Esophagus muscularis mucosa (tissue), 4 donors: ENCODE results near the gene AGAP1. TPM values are rescaled to one million over a fixed set of nuclear protein-coding genes. Genes with fewer than 3 reads are reported as not detected.

Experiments used
- DNase-seq: peaks from one replicate; pipeline ENCODE4 v3.0.0-alpha.2; 2017; ENCODE audit errors: extremely low spot score
- H3K27ac ChIP-seq, 4 donors: fragments of 200-600 bp; sonication (generic); replicated peaks in 1 of 4; 1 replicate in 3 of 4; 2 replicates in 1 of 4; pipeline ENCODE4 v1.5.1; 2016 to 2019; ENCODE audit warnings: mild to moderate bottlenecking in 1 of 4
- H3K27me3 ChIP-seq, 4 donors: fragments of 200-600 bp; sonication (generic); one replicate each; pipeline versions ENCODE4 v1.5.1 to v1.6.0; 2016 to 2019
- H3K36me3 ChIP-seq, 4 donors: fragments of 200-600 bp; sonication (generic); one replicate each; pipeline ENCODE4 v1.5.1; 2016 to 2019
- H3K4me1 ChIP-seq, 4 donors: fragments of 200-600 bp; sonication (generic); one replicate each; pipeline ENCODE4 v1.5.1; 2016 to 2019
- H3K4me3 ChIP-seq, 4 donors: fragments of 200-600 bp; sonication (generic); 1 replicate in 2 of 4; 2 replicates in 2 of 4; pipeline ENCODE4 v1.5.1; 2016 to 2019; ENCODE audit warnings: mild to moderate bottlenecking in 4 of 4, moderate library complexity in 1 of 4
- H3K9me3 ChIP-seq, 4 donors: fragments of 200-600 bp; sonication (generic); 1 replicate in 3 of 4; 2 replicates in 1 of 4; pipeline ENCODE4 v1.5.1; 2016 to 2019
- EP300 ChIP-seq: sonication (generic); formaldehyde crosslinking; IDR thresholded peaks from one replicate; pipeline ENCODE4 v1.6.1; 2017; ENCODE audit warnings: antibody characterized with exemption
- POLR2A ChIP-seq: fragments of 450-650 bp; IDR thresholded peaks from one replicate; pipeline ENCODE4 v1.6.1; 2017; ENCODE audit warnings: antibody characterized with exemption, moderate library complexity, mild to moderate bottlenecking, low read depth
- POLR2AphosphoS5 ChIP-seq, 2 donors: sonication (generic); formaldehyde crosslinking; IDR thresholded peaks; one replicate each; pipeline ENCODE4 v1.6.1; 2017; ENCODE audit warnings: antibody characterized with exemption in 2 of 2
- WGBS: methylation state at CpG from one replicate; pipeline ENCODE4 v1.1.5; 2018; 5-methylcytosine and 5-hydroxymethylcytosine counted together
- intact Hi-C: fragments of 100-400 bp; cut with DNase I; formaldehyde crosslinking; loops from one replicate; pipeline ENCODE4 v1.15.1; 2023
- total RNA-seq, 4 donors: library from RNA; depleted of rRNA; stranded (reverse); fragments of >200 nt; gene quantifications; one replicate each; pipeline versions ENCODE4 v1.1.0 to v1.2.1, GENCODE V29; 2016
- TF ChIP-seq, protein P1 (sequence below), 3 experiments: fragments of 200-600 bp in 2 of 3; fragments of 450-650 bp in 1 of 3; sonication (generic) in 2 of 3; IDR thresholded peaks; one replicate each; pipeline ENCODE4 v1.5.1; 2017 to 2019; ENCODE audit warnings: antibody characterized with exemption in 3 of 3, mild to moderate bottlenecking in 2 of 3, moderate library complexity in 1 of 3

AGAP1 gene
- total RNA-seq, 4 donors from 2014 or later = 37.9 to 62.4 (median 47.2) TPM

DNA sequence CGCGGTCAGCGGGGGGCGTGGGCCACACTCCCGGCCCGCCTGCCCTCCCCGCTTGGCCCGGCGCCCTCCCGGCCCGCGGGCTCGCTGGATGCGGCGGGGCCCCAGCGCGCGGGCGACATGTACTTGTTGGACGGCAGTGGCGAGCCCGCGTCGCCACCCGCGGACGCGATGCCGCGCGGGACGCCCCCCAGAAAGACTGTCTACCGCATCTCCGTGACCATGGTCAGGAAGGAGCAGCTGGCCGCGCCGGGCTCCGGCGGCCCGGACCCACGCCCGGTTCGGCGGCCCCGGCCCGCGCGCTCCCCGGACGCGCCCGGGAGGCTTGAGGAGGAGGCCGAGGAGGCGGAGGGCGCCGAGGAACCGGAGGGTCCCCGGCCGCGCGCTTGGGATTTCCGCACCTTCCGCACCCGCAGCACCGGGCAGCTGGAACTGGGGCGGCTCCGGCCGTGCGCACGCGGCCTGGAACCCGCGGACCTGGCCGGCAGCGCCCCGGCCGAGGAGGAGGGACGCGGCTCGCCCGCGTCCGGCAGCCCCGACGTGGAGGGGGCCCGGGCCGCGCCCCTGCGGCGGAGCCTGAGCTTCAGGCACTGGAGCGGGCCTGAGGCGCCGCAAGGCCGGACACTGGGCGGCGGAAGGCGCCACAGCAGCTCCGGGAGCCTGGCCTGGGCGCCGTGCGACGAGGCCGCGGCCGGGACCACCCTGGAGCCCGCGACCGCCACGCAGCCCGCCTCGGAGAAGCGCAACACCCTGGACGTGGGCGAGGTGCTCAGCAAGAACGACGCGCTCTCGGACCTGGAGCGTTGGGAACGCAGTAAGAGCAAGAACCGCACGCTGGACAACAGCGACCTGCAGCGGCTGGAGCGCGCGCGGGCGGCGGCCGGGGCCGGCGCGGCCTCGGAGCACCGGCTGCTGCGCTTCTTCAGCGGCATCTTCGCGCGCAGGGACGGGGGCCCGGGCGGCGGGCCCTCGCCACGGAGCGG is 176.4 kb downstream of the AGAP1 start:
- H3K36me3 ChIP-seq = no peaks in the 10 kb centered on the region
- DNase-seq = no peak
- peaks cover 22 to 74% (median 58%) of the 10 kb centered on the region in 4 donors for H3K4me1 ChIP-seq
- intact Hi-C loops = loop anchor here (1.0 to 10.0 kb wide), 3 partner anchors 76 to 175 kb away; partner anchors contain the start of gene AGAP1
- H3K9me3 ChIP-seq = no peaks in the 10 kb centered on the region
- WGBS = 0% methylated on average over 3 of the region's 148 CpGs
- H3K4me3 ChIP-seq = peak overlapping the region; percentile 67 to 83 (median 78)
- H3K27me3 ChIP-seq = peaks cover 0 to 5% (median 0%) of the 10 kb centered on the region in 4 donors
- no peak for TF ChIP-seq POLR2A
- TF ChIP-seq EP300 = no peak
- peak in 1 of 2 donors; percentile 34 for TF ChIP-seq POLR2AphosphoS5 (IDR thresholded peaks at IDR 0.05)
- TF ChIP-seq, protein P1, sequence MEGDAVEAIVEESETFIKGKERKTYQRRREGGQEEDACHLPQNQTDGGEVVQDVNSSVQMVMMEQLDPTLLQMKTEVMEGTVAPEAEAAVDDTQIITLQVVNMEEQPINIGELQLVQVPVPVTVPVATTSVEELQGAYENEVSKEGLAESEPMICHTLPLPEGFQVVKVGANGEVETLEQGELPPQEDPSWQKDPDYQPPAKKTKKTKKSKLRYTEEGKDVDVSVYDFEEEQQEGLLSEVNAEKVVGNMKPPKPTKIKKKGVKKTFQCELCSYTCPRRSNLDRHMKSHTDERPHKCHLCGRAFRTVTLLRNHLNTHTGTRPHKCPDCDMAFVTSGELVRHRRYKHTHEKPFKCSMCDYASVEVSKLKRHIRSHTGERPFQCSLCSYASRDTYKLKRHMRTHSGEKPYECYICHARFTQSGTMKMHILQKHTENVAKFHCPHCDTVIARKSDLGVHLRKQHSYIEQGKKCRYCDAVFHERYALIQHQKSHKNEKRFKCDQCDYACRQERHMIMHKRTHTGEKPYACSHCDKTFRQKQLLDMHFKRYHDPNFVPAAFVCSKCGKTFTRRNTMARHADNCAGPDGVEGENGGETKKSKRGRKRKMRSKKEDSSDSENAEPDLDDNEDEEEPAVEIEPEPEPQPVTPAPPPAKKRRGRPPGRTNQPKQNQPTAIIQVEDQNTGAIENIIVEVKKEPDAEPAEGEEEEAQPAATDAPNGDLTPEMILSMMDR (IDR thresholded peaks at IDR 0.05) = peak; percentile 73 to 88 (median 77)
- H3K27ac ChIP-seq = peak overlapping the region; percentile 81 to 86 (median 82)

DNA sequence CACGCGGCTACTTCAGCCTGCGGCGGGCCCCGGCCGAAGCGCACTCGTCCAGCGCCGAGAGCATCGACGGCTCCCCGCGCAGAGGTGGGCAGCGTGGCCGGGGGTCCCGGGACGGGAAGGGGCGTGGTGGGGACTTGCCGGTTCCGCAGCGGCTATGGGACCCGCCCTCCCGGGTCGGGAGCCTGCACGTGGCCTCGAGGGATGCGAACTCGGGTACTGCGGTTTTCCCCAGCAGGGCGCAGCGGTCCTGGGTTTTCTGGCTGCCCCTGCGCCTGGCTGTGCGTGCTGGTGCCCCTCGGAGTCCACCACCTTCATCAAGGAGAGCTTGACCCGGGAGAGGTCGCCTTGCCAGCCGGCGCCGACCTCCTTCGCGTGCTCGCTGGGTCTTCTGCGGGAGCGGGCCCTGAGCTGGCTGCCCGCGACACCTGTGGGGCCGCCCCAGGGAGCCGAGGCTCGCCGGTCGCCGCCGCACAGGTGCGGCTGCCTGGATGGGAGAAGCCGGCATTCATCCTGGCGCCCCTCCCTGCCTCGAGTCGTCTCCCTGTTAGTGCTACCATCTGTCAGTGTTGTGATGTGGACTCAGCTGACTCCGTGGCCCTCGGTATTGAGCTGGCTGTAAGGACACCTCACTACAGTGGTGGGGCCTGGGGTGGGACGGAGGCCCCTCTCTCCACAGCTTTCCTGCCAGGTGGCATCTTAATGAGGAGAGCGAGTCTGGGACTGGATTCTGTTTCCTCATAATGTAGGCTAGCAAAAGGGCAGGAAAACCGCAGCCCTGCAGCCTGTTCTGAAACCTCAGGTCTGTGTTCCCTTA is 177.3 kb downstream of the AGAP1 start:
- WGBS = no CpG with 5 or more reads among the region's 64 CpGs
- peaks cover 13 to 74% (median 56%) of the 10 kb centered on the region in 4 donors for H3K4me1 ChIP-seq
- H3K27me3 ChIP-seq = peaks cover 0 to 5% (median 0%) of the 10 kb centered on the region in 4 donors
- no peak for DNase-seq
- H3K9me3 ChIP-seq = no peaks in the 10 kb centered on the region
- TF ChIP-seq, protein P1 (IDR thresholded peaks at IDR 0.05) = no peak
- no peak for TF ChIP-seq POLR2AphosphoS5 (IDR thresholded peaks at IDR 0.05)
- no peak for TF ChIP-seq POLR2A
- TF ChIP-seq EP300 = no peak
- peak overlapping the region; percentile 81 to 86 (median 82) for H3K27ac ChIP-seq
- H3K36me3 ChIP-seq = no peaks in the 10 kb centered on the region
- intact Hi-C loops = loop anchor here (1.0 to 10.0 kb wide), 3 partner anchors 76 to 176 kb away; partner anchors contain the start of gene AGAP1
- peak overlapping the region; percentile 67 to 83 (median 78) for H3K4me3 ChIP-seq

DNA sequence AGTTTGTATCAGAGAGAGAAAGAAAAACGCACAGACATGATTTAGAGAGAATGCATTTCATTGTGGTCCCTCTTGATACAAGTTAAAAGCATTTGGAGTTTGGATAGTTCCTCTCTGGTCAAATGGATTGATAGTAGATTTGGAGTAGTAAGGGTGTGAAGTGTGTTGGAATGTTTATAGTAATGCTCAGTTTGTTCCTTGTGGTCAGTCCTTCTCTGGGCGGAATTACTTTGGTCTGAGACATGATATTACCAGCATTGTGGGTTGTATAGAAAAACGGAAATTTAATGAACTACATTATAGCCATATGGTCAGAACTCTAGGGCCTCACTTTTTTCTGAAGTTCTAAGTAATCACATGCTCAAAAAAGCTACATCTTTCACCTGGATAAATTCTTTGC is 178.9 kb downstream of the AGAP1 start:
- TF ChIP-seq POLR2AphosphoS5 (IDR thresholded peaks at IDR 0.05) (no peak), POLR2A (no peak), EP300 (no peak)
- TF ChIP-seq, protein P1 (IDR thresholded peaks at IDR 0.05) = no peak
- Histone ChIP-seq H3K9me3 (no peaks in the 10 kb centered on the region), H3K27me3 (peaks cover 0 to 5% (median 0%) of the 10 kb centered on the region in 4 donors), H3K4me3 (peak overlapping the region; percentile 67 to 83 (median 78)), H3K27ac (peak overlapping the region in 1 of 4 donors; percentile 82), H3K4me1 (peaks cover 18 to 80% (median 50%) of the 10 kb centered on the region in 4 donors), H3K36me3 (no peaks in the 10 kb centered on the region)
- no peak for DNase-seq
- intact Hi-C loops = loop anchor here (10.0 kb wide), 1 partner anchor 178 kb away; the partner anchor contains the start of gene AGAP1
- 60% methylated on average over 3 of the region's 3 CpGs for WGBS

DNA sequence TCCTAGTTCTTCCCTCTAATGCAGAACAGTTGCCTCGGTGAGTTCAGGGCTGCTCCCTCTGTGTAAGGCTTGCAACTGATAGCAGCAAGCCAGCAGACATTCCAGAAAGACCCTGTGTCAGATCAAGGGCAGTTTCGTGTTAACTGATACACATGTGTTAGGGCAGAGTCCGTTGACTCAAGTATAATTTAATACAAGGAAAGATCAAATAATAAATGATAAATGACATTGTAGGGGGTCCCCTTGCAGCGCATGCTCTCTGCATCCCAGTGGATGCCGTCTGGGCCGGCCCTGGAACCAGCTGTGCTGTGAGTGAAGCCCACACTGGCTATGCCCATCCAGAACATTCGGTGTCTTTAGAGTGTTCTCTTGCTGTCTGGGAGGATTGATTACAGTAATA is 180.3 kb downstream of the AGAP1 start:
- WGBS = 67% methylated on average over 7 of the region's 7 CpGs
- DNase-seq = no peak
- Histone ChIP-seq H3K4me3 (no peak overlapping the region), H3K27ac (no peak overlapping the region), H3K9me3 (no peaks in the 10 kb centered on the region), H3K36me3 (no peaks in the 10 kb centered on the region), H3K4me1 (peaks cover 15 to 88% (median 59%) of the 10 kb centered on the region in 4 donors), H3K27me3 (peaks cover 0 to 5% (median 0%) of the 10 kb centered on the region in 4 donors)
- intact Hi-C loops = loop anchor here (10.0 kb wide), 1 partner anchor 179 kb away; the partner anchor contains the start of gene AGAP1
- TF ChIP-seq EP300 (no peak), POLR2A (no peak), POLR2AphosphoS5 (IDR thresholded peaks at IDR 0.05) (no peak)
- TF ChIP-seq, protein P1 (IDR thresholded peaks at IDR 0.05) = no peak
